T-helper 17 cell (primary cell): ENCODE measurements around the gene DDX39B. TPM values are rescaled to one million over a fixed set of nuclear protein-coding genes. Genes with fewer than 3 reads are reported as not detected.
"Not testable (repeated sequence)": the region's sequence is repeated elsewhere in the genome, so short reads cannot be mapped to it uniquely, and the experiment has no call there.

Experiments
- ATAC-seq: fragments of 150-1000 bp; cut with Tn5 transposase; 2 replicates; pipeline ENCODE4 v1.10.0; 2021; ENCODE audit warnings: mild to moderate bottlenecking, moderate library complexity
- DNase-seq, 3 donors: peaks; one replicate each; pipeline versions ENCODE4 v3.0.0 to v3.0.0-alpha.2; 2020 to 2021
- H3K9me3 ChIP-seq: one replicate; pipeline ENCODE4 v1.7.0; 2013; ENCODE audit warnings: low read length, mild to moderate bottlenecking; ENCODE audit not compliant: control insufficient read depth, poor library complexity, severe bottlenecking
- H3K27ac Mint-ChIP-seq: one replicate; pipeline ENCODE4 v1.8.0; 2022; ENCODE audit warnings: mild to moderate bottlenecking, moderate library complexity, mixed read lengths
- H3K27me3 Mint-ChIP-seq: one replicate; pipeline ENCODE4 v1.8.0; 2022; ENCODE audit warnings: mixed read lengths
- H3K36me3 Mint-ChIP-seq: one replicate; pipeline ENCODE4 v1.8.0; 2022; ENCODE audit warnings: low read depth, mixed read lengths
- H3K4me1 Mint-ChIP-seq: one replicate; pipeline ENCODE4 v1.8.0; 2022; ENCODE audit warnings: mild to moderate bottlenecking, mixed read lengths
- H3K4me3 Mint-ChIP-seq: one replicate; pipeline ENCODE4 v1.8.0; 2022; ENCODE audit warnings: mild to moderate bottlenecking, moderate library complexity, mixed read lengths
- total RNA-seq, 4 donors: library from RNA in 2 of 4; stranded (reverse) in 2 of 4; gene quantifications; one replicate each; pipeline ENCODE4 v1.2.3 and lab custom pipeline; 2022 to 2026

DDX39B gene
- total RNA-seq: 100 to 1,000 TPM; 496 to 507 TPM
- total RNA-seq (lab: John Stamatoyannopoulos, UW): 147 to 199 reads per million in 2 donors

DNA sequence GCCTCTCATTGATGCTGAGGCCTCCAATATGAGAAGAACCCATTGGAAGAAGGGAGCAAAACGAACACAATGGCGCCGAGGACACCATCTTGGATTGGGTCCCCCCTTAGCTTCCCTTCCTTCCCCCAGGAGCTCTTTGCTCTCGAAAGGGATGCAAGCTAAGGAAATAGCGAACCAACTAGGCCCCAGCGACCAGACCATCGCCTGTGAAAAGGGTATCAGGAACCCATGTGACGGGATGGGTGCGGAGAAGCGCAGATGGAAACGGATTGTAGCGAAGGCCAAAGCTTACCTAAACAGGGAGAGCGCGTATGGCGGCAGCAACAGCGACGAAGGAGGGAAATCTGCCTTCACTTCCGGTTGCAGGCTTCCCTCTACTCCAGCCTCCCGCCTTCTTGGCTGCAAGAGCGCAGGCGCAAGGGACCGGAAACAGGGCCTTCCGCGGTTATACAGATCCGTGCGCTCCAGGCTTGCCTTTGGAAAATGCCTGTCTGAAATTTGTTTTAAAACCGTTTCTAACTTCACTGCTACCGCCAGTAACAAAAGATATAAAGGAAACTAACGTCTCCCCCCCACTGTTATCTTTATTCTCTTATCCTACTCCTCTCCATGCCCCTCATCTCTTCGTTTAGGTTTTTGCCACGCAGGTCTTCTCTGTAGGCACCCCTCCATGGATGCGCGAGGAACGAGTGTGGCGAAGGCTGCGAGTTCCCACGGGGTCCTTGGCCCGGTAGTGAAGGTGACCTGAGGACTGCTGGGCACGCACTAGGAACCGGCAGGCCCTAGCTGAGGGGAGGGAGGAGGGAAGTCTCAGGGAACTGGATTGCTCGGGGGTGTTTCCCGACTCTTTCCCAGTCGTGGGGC lies at the start of gene DDX39B:
TSS of gene DDX39B (minus strand) at position 346 of the 864 bp plus-strand sequence. CDS start 1,471 bp downstream, outside the sequence.
- Mint-ChIP-seq H3K36me3 (peaks cover 18% of the 10 kb centered on the region), H3K4me3 (peak within 1 kb of the TSS; percentile 97), H3K27me3 (no peaks in the 10 kb centered on the region), H3K4me1 (peaks cover 56% of the 10 kb centered on the region), H3K27ac (peak within 1 kb of the TSS; percentile 100)
- ATAC-seq: peak; percentile 76
- peak; percentile 84 to 88 (median 86) for DNase-seq
- no peaks in the 10 kb centered on the region for H3K9me3 ChIP-seq

DNA sequence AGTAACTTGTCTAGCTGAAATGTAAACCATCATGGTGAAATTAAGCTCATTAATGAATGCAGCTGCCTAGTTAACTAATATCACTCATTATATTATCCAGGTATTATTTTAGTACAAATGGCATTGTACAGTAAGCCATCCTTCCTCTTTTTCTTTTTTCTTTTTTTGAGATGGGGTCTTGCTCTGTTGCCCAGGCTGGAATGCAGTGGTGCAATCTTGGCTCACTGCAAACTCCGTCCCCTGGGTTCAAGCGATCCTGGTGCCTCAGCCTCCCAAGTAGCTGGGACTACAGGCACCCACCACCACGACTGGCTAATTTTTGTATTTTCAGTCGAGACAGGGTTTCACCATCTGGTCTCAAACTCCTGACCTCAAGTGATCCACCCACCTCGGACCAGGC lies 48.9 kb upstream of the DDX39B start:
- DNase-seq, ATAC-seq, H3K27me3 Mint-ChIP-seq, H3K9me3 ChIP-seq, H3K27ac Mint-ChIP-seq, H3K4me3 Mint-ChIP-seq, H3K36me3 Mint-ChIP-seq: not testable (repeated sequence)
- peaks cover 47% of the 10 kb centered on the region for H3K4me1 Mint-ChIP-seq

DNA sequence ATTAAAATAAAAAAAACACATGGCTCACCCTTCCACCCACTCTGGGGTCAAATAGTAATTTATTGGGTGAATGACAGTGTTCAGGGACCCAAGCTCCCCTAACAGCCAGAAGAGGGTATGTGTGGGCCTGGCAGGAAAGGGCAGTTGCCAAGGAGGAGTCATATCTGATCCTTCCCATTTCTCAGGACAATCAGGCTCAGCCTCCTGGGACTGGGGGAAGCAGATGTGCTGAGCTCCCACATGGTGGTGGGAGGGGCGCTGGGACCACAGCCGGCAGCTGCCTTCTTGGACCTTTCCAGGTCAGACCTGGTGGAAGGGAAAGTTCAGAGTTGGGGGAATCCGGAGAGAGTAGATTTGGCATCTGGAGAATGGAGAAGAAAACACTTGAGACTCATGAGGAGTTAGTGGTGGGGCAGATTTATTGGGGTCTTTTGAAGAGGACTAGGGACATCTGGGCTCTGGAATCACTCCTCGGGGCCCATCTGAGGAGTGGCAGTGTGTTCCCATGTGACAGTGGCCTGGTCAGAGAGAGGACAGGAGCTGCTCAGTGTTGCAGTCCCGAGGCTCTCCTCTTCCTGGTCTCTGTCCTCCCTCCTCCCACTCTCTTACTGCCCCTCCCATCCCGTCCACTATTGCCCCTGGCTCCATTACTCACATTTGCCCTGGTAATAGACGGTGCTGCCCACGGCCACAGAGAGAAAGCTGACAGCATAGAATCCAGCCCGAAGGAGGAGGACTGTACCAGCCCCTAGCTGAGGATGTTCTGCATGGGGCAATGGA lies 47.3 kb upstream of the DDX39B start:
- no peaks in the 10 kb centered on the region for H3K9me3 ChIP-seq
- H3K27ac Mint-ChIP-seq: peak overlapping the region; percentile 92
- peaks cover 4% of the 10 kb centered on the region for H3K36me3 Mint-ChIP-seq
- peaks cover 52% of the 10 kb centered on the region for H3K4me1 Mint-ChIP-seq
- DNase-seq: no peak
- no peak for ATAC-seq
- peak overlapping the region; percentile 64 for H3K4me3 Mint-ChIP-seq
- no peaks in the 10 kb centered on the region for H3K27me3 Mint-ChIP-seq

DNA sequence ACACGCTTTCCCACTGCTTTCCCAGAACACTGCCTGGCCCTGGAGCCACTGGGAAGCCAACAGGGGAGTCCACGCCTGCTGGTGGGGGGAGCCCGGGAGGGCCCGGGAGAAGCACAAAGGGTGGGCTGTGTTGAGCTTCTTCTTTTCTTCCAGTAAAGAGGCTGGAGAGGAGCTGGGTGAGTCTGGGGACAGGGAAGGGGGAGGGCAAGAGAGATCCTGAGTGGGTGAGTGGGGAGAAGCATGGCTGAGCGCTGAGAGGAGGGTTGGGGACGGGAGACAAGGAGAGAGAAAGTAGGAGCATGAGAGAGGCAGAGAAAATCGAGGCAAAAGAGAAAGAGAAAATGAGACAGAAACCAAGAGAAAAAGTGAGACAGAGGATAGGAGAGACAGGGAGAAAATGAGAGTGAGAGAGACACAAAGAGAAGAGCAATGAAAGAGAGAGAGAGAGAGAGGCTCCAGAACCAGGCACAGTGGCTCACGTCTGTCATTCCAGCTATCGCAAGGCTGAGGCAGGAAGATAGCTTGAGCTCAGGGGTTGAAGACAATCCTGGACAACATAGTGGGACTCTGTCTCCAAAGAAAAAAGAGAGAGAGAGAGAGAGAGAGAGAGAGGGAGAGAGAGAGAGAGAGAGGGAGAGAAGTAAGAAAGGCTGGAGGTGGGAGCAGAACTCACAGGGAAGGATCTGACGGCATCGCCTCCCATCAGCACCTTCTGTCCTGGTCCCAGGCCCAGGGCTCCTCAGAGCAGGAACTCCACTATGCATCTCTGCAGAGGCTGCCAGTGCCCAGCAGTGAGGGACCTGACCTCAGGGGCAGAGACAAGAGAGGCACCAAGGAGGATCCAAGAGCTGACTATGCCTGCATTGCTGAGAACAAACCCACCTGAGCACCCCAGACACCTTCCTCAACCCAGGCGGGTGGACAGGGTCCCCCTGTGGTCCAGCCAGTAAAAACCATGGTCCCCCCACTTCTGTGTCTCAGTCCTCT lies 46.3 kb upstream of the DDX39B start:
- peaks cover 4% of the 10 kb centered on the region for H3K36me3 Mint-ChIP-seq
- DNase-seq: no peak
- H3K4me3 Mint-ChIP-seq: peak overlapping the region; percentile 88
- no peaks in the 10 kb centered on the region for H3K9me3 ChIP-seq
- H3K27ac Mint-ChIP-seq: peak overlapping the region; percentile 92
- H3K27me3 Mint-ChIP-seq: no peaks in the 10 kb centered on the region
- no peak for ATAC-seq
- peaks cover 54% of the 10 kb centered on the region for H3K4me1 Mint-ChIP-seq

DNA sequence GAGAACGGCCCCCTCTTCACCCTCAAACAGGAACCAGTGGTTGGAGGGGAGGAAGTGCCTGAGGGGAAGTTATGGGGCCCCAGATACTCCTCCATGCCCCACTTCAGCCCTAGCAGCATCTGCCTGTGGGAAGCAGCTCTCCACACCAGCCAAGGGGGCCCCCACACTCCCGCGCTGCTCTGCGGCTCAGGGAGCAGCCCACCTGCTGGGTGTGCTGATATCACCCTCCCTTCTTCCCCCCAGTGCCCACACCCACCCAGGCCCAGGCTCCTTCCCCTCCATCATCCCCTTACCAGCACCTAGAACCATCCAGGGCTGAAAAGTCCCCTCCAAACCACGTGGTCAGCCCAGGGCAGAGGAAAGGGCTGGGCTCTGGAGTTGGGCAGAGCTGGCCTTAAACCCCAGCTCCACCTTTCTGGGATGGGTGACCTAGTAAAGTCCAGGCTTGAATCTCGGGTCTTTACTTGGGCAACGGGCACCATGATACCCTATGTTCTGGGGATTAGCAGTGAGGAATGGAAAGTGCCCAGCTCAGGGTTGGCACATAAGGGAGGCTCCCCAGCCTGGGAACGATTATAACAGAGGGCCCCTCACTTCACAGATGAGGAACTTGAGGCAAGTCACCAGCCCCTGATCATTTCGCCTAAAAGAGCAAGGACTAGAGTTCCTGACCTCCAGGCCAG lies 44.9 kb upstream of the DDX39B start:
- Mint-ChIP-seq H3K27me3 (no peaks in the 10 kb centered on the region), H3K4me1 (peaks cover 52% of the 10 kb centered on the region), H3K36me3 (peaks cover 6% of the 10 kb centered on the region), H3K4me3 (peak overlapping the region; percentile 88), H3K27ac (peak overlapping the region; percentile 92)
- ATAC-seq: peak; percentile 70
- H3K9me3 ChIP-seq: no peaks in the 10 kb centered on the region
- DNase-seq: peak in 1 of 3 donors; percentile 42

DNA sequence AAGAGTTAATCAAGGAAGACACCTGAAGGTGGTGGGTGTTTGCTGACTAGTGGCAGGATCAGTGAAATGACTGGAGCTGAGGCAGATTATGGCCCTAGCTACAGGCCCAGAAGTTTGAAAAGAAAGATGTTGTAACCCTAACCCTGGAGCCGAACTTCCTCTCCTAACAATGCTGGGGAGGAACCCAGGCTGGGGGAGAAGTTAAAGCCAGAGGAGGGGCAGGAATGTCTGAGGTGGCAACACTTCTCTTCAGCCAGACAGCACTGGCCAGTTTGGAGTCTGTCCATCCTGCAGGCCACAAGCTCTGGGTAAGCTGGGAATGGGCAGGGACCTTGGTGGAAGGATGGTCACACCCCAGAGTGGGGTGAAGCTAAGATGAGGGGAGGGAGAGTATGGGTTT lies 44.2 kb upstream of the DDX39B start, which contains the start of gene LST1:
TSS of gene LST1 (plus strand) at position 270 of the 400 bp plus-strand sequence. CDS start 1,023 bp downstream, outside the sequence.
- Mint-ChIP-seq H3K27me3 (no peaks in the 10 kb centered on the region), H3K36me3 (peaks cover 12% of the 10 kb centered on the region), H3K4me3 (peak within 1 kb of the TSS; percentile 88), H3K4me1 (peaks cover 52% of the 10 kb centered on the region), H3K27ac (peak within 1 kb of the TSS; percentile 92)
- DNase-seq: no peak
- no peaks in the 10 kb centered on the region for H3K9me3 ChIP-seq
- no peak for ATAC-seq

DNA sequence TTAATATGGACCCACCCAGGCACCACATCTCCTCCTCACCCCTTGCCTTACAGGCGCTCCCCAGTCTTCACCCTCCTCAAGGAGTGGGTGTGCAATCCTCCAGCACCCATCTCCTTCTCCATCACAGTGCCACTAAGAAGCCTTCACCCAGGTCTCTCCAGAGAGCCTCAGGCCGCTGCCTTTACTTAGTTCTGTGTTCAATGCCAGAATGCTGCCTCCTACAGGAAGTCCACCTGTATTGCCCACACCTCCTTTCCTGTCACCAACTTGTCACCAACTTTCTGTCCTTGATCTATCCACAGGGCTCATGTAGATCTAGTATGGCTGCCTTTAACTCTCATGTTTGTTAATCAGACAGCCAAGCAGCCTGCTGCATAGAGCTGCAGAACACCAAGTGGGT lies 43.7 kb upstream of the DDX39B start:
- peaks cover 49% of the 10 kb centered on the region for H3K4me1 Mint-ChIP-seq
- no peaks in the 10 kb centered on the region for H3K9me3 ChIP-seq
- H3K36me3 Mint-ChIP-seq: peaks cover 15% of the 10 kb centered on the region
- peak; percentile 24 for ATAC-seq
- H3K4me3 Mint-ChIP-seq: peak overlapping the region; percentile 88
- no peaks in the 10 kb centered on the region for H3K27me3 Mint-ChIP-seq
- peak in 1 of 3 donors; percentile 27 for DNase-seq
- H3K27ac Mint-ChIP-seq: peak overlapping the region; percentile 92

GRCh38 chr6:31582230-31582643 lies 40.4 kb upstream of the DDX39B start, which contains the start of gene LTB:
Gene LTB, minus strand, starts transcription at chr6:31582424. Its CDS starts 7 bp downstream, at chr6:31582417.
- Mint-ChIP-seq H3K4me1 (peaks cover 52% of the 10 kb centered on the region), H3K27me3 (no peaks in the 10 kb centered on the region)

GRCh38 chr6:31581434-31582229 lies 39.8 kb upstream of the DDX39B start:
- peaks cover 18% of the 10 kb centered on the region for H3K36me3 Mint-ChIP-seq
- peak overlapping the region; percentile 99 for H3K27ac Mint-ChIP-seq
- no peak for DNase-seq
- peaks cover 51% of the 10 kb centered on the region for H3K4me1 Mint-ChIP-seq
- H3K27me3 Mint-ChIP-seq: no peaks in the 10 kb centered on the region
- peak overlapping the region; percentile 100 for H3K4me3 Mint-ChIP-seq
- ATAC-seq: no peak
- no peaks in the 10 kb centered on the region for H3K9me3 ChIP-seq

More at GRCh38 chr6:31582230-31582643, 40.4 kb upstream of the DDX39B start, which contains the start of gene LTB:
- H3K27ac Mint-ChIP-seq: peak within 1 kb of the TSS; percentile 99
- no peaks in the 10 kb centered on the region for H3K9me3 ChIP-seq
- peak within 1 kb of the TSS; percentile 100 for H3K4me3 Mint-ChIP-seq
- peak; percentile 71 for ATAC-seq
- H3K36me3 Mint-ChIP-seq: peaks cover 14% of the 10 kb centered on the region
- DNase-seq: peak; percentile 57 to 71 (median 58)

DNA sequence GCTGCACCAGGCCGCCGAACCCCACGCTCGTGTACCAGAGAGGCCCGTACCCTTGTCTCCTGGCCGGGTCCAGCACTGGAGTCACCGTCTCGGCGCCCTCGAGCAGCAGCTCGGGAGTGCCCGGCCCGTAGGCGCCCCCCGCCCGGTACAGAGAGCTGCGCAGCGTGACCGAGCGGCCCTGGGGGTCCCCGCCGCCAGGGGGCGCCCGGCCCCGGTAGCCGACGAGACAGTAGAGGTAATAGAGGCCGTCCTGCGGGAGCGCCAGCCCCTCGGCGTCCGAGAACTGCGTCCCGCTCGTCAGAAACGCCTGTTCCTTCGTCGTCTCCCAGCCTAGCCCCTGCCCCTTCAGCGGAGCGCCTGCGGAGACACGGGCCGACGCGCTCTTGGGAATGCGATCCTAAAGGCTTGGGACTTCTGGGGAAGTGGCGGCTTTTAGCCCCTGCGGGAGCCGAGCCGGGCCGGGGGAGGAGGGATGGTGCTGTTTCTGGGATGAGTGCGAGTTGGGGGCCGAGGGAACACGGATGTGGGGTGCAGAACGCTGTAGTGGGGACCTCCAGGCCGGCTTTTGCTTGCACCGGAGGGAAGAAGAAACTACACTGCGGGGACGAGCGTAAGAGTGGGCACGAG lies 39.1 kb upstream of the DDX39B start:
- Mint-ChIP-seq H3K36me3 (peaks cover 24% of the 10 kb centered on the region), H3K4me3 (peak overlapping the region; percentile 100), H3K4me1 (peaks cover 53% of the 10 kb centered on the region), H3K27ac (peak overlapping the region; percentile 99), H3K27me3 (no peaks in the 10 kb centered on the region)
- no peaks in the 10 kb centered on the region for H3K9me3 ChIP-seq
- peak; percentile 69 for ATAC-seq
- DNase-seq: peak; percentile 80 to 91 (median 89)

GRCh38 chr6:31580438-31580740 lies 38.6 kb upstream of the DDX39B start:
- no peaks in the 10 kb centered on the region for H3K9me3 ChIP-seq
- Mint-ChIP-seq H3K27me3 (no peaks in the 10 kb centered on the region), H3K27ac (peak overlapping the region; percentile 99), H3K36me3 (peaks cover 29% of the 10 kb centered on the region), H3K4me1 (peaks cover 53% of the 10 kb centered on the region), H3K4me3 (peak overlapping the region; percentile 100)
- DNase-seq: no peak
- ATAC-seq: no peak
